ENCODE data around the gene GLI3.
A peak's percentile ranks its signal among the peaks of the same experiment; 100 is the strongest.

Gene GLI3

GRCh38 chr7:42168512-42168911, 68.5 kb downstream of the GLI3 start:
- DNase-seq, result no peak

GRCh38 chr7:42167631-42168236, 69.3 kb downstream of the GLI3 start:
- no peak for DNase-seq

GRCh38 chr7:42167206-42167605, 69.8 kb downstream of the GLI3 start:
- no peak for DNase-seq

GRCh38 chr7:42164881-42165428, 72.1 kb downstream of the GLI3 start:
- DNase-seq, result no peak

GRCh38 chr7:42162560-42163325, 74.3 kb downstream of the GLI3 start:
- no peak for DNase-seq

- no peak for DNase-seq
These were observed 75.3 kb downstream of the GLI3 start for GRCh38 chr7:42161719-42162118.

- no peak for DNase-seq
These were observed 75.9 kb downstream of the GLI3 start for GRCh38 chr7:42161110-42161509.

GRCh38 chr7:42159130-42159529, 77.9 kb downstream of the GLI3 start:
- no peak for DNase-seq

GRCh38 chr7:42156967-42157721, 79.9 kb downstream of the GLI3 start:
- no peak for DNase-seq

GRCh38 chr7:42156291-42156865, 80.6 kb downstream of the GLI3 start:
- no peak for DNase-seq

- no peak for DNase-seq
These were observed 81.3 kb downstream of the GLI3 start for GRCh38 chr7:42155584-42156290.

GRCh38 chr7:42154173-42154572, 82.8 kb downstream of the GLI3 start:
- DNase-seq, result no peak

- DNase-seq, result peak; percentile 4
These were observed 84.4 kb downstream of the GLI3 start for GRCh38 chr7:42152329-42153205.

GRCh38 chr7:42151309-42151708, 85.7 kb downstream of the GLI3 start:
- DNase-seq, result no peak

- DNase-seq, result no peak
These were observed 91.5 kb downstream of the GLI3 start for GRCh38 chr7:42145539-42145938.

- DNase-seq, result no peak
These were observed 92.4 kb downstream of the GLI3 start for GRCh38 chr7:42144604-42145003.

GRCh38 chr7:42143711-42144600, 93.1 kb downstream of the GLI3 start:
- DNase-seq, result no peak

- DNase-seq, result no peak
These were observed 94.9 kb downstream of the GLI3 start for GRCh38 chr7:42142089-42142488.

- no peak for DNase-seq
These were observed 97.3 kb downstream of the GLI3 start for GRCh38 chr7:42139751-42140150.

- no peak for DNase-seq
These were observed 98.3 kb downstream of the GLI3 start for GRCh38 chr7:42138691-42139090.

GRCh38 chr7:42137941-42138340, 99.1 kb downstream of the GLI3 start:
- DNase-seq, result no peak

Measured in NCI-H82 (cell line).